K562 (cell line): ENCODE data around the gene ASPG. TPM values are rescaled to one million over a fixed set of nuclear protein-coding genes. Genes with fewer than 3 reads are reported as not detected.

ENCODE experiments used
- ATAC-seq: fragments of 200-7000 bp; cut with Tn5 transposase; 3 replicates; pipeline ENCODE4 v1.9.1; 2020; ENCODE audit warnings: moderate library complexity
- BruUV-seq: library from RNA; stranded (reverse); fragments of 400-500 nt; replicated peaks from 2 replicates; lab custom pipeline; 2021; lab: Mats Ljungman, UMichigan
- CTCF ChIA-PET: fragments of 300-600 bp; formaldehyde crosslinking; extraction: SDS; loops from one replicate; lab custom pipeline; 2021; ENCODE audit warnings: low intra/inter-chr PET ratio; lab: Yijun Ruan, JAX
- POLR2A ChIA-PET: fragments of 300-600, 350-650 bp; sonication (Branson Sonifier 250); formaldehyde crosslinking; extraction: SDS; loops from one replicate; lab custom pipeline; 2021; ENCODE audit warnings: antibody characterized with exemption, inconsistent platforms; lab: Yijun Ruan, JAX
- DNase-seq, 4 experiments: peaks; one replicate each; pipeline versions ENCODE4 v3.0.0 to v3.0.0-alpha.2; 2011 to 2018; ENCODE audit warnings: low spot score in 3 of 4, mixed read lengths in 3 of 4; ENCODE audit errors: extremely low read depth in 1 of 4
- FAIRE-seq: peaks from 2 replicates; lab custom pipeline; 2011; peaks lifted over from hg19 to GRCh38; lab: Jason Lieb, UNC
- H2AFZ ChIP-seq: 2 replicates; pipeline ENCODE4 v1.6.0; 2011; ENCODE audit warnings: low read depth, low read length, control low read depth, inconsistent platforms
- H3K27ac ChIP-seq: fragments of 200-600 bp; 3 replicates; pipeline ENCODE4 v1.8.0; 2011; ENCODE audit warnings: low read depth, mild to moderate bottlenecking, control low read depth, inconsistent platforms, low read length, moderate library complexity, mixed read lengths; ENCODE audit errors: extremely low read depth
- H3K27me3 ChIP-seq, 2 experiments: fragments of 300-600 bp in 1 of 2; 2 replicates in 1 of 2; 3 replicates in 1 of 2; pipeline versions ENCODE4 v1.6.0 to v1.8.0; 2011; ENCODE audit warnings: inconsistent platforms in 2 of 2, low read length in 2 of 2, mild to moderate bottlenecking in 1 of 2, mixed read lengths in 1 of 2, moderate library complexity in 1 of 2; ENCODE audit not compliant: control insufficient read depth in 2 of 2, insufficient read depth in 2 of 2
- H3K36me3 ChIP-seq: fragments of 300-600 bp; 3 replicates; pipeline ENCODE4 v1.8.0; 2011; ENCODE audit warnings: mild to moderate bottlenecking, low read length, inconsistent platforms; ENCODE audit not compliant: control insufficient read depth, insufficient read depth
- H3K4me1 ChIP-seq, 2 experiments: fragments of 200-600 bp in 1 of 2; replicated peaks in 1 of 2; 2 replicates in 1 of 2; 3 replicates in 1 of 2; pipeline versions ENCODE4 v1.5.1 to v1.8.0; 2011; ENCODE audit warnings: inconsistent platforms in 2 of 2, low read length in 2 of 2, mild to moderate bottlenecking in 1 of 2, mixed read lengths in 1 of 2, moderate library complexity in 1 of 2; ENCODE audit not compliant: control insufficient read depth in 2 of 2, insufficient read depth in 2 of 2
- H3K4me2 ChIP-seq: 2 replicates; pipeline ENCODE4 v1.6.1; 2011; ENCODE audit warnings: low read length, control low read depth, inconsistent platforms, mixed read lengths; ENCODE audit not compliant: insufficient read depth
- H3K4me3 ChIP-seq: fragments of 200-600 bp; sonication (generic), shearing (Covaris generic); 2 replicates; pipeline ENCODE4 v1.5.1; 2016; ENCODE audit warnings: control low read depth, inconsistent platforms
- H3K79me2 ChIP-seq: fragments of 200-600 bp; 3 replicates; pipeline ENCODE4 v1.8.0; 2011; ENCODE audit warnings: low read length, inconsistent platforms; ENCODE audit not compliant: control insufficient read depth, insufficient read depth
- H3K9ac ChIP-seq, 2 experiments: 2 replicates each; pipeline versions ENCODE4 v1.6.0 to v1.6.1; 2011; ENCODE audit warnings: low read depth in 2 of 2, low read length in 2 of 2, control low read depth in 1 of 2, inconsistent platforms in 1 of 2, mild to moderate bottlenecking in 1 of 2, mixed read lengths in 1 of 2; ENCODE audit not compliant: insufficient read depth in 1 of 2
- H3K9me1 ChIP-seq: one replicate; pipeline ENCODE4 v1.6.0; 2011; ENCODE audit warnings: inconsistent platforms, mild to moderate bottlenecking, low read length, moderate library complexity; ENCODE audit not compliant: control insufficient read depth, insufficient read depth
- H3K9me3 ChIP-seq: replicated peaks from 2 replicates; pipeline ENCODE4 v1.5.1; 2011; ENCODE audit warnings: low read depth, low read length, inconsistent platforms; ENCODE audit not compliant: control insufficient read depth, insufficient read depth
- H4K20me1 ChIP-seq: replicated peaks from 2 replicates; pipeline ENCODE4 v1.6.1; 2011; ENCODE audit warnings: low read length, inconsistent platforms, mixed read lengths; ENCODE audit not compliant: control insufficient read depth, insufficient read depth
- GMEB1 ChIP-seq: fragments of 250-450 bp; sonication (Bioruptor Pico); IDR thresholded peaks from 2 replicates; pipeline ENCODE4 v1.4.0; 2020; ENCODE audit warnings: mild to moderate bottlenecking
- IRF1 ChIP-seq: sonication (generic); formaldehyde crosslinking; IDR thresholded peaks from 2 replicates; pipeline ENCODE4 v1.8.0; 2022; ENCODE audit warnings: missing genetic modification reagents, mild to moderate bottlenecking, borderline replicate concordance
- MAFF ChIP-seq: IDR thresholded peaks from 2 replicates; pipeline ENCODE4 v1.6.1; 2012; ENCODE audit warnings: low read length, improper control_type of control experiment
- MYBL2 ChIP-seq, 2 experiments: fragments of 450-650 bp in 1 of 2; sonication (generic) in 1 of 2; formaldehyde crosslinking in 1 of 2; IDR thresholded peaks; 2 replicates each; pipeline versions ENCODE4 v1.6.1 to v1.8.1; 2017 to 2022; ENCODE audit warnings: borderline replicate concordance in 1 of 2, inconsistent platforms in 1 of 2, low read depth in 1 of 2, mild to moderate bottlenecking in 1 of 2, missing genetic modification reagents in 1 of 2, moderate library complexity in 1 of 2
- NCOA2 ChIP-seq, 2 experiments: fragments of 450-650 bp; IDR thresholded peaks; 2 replicates each; pipeline ENCODE4 v1.6.1; 2018; ENCODE audit warnings: mild to moderate bottlenecking in 2 of 2, moderate library complexity in 1 of 2; ENCODE audit not compliant: partially characterized antibody in 2 of 2
- NELFE ChIP-seq: IDR thresholded peaks from 2 replicates; pipeline ENCODE4 v1.6.1; 2011; ENCODE audit warnings: mild to moderate bottlenecking; ENCODE audit not compliant: insufficient read depth, insufficient read length
- SIRT6 ChIP-seq: IDR thresholded peaks from one replicate; pipeline ENCODE4 v1.6.1; 2012; ENCODE audit warnings: low read depth, mild to moderate bottlenecking, control low read depth, inconsistent platforms, low read length, moderate library complexity
- ZMIZ1 ChIP-seq, 2 experiments: fragments of 150-350 bp in 1 of 2; IDR thresholded peaks; 2 replicates each; pipeline ENCODE4 v1.6.1; 2012 to 2016; ENCODE audit warnings: low read depth in 2 of 2, low read length in 2 of 2, mild to moderate bottlenecking in 1 of 2, moderate library complexity in 1 of 2
- ZNF174 ChIP-seq: fragments of 250-450 bp; sonication (Bioruptor Pico); IDR thresholded peaks from 2 replicates; pipeline ENCODE4 v1.4.0; 2020; ENCODE audit warnings: mild to moderate bottlenecking
- ZNF445 ChIP-seq: fragments of 250-450 bp; sonication (Bioruptor Pico); IDR thresholded peaks from 2 replicates; pipeline ENCODE4 v1.4.0; 2020; ENCODE audit warnings: low read depth, mild to moderate bottlenecking, moderate library complexity
- ZNF507 ChIP-seq: conservative IDR thresholded peaks from 2 replicates; pipeline ENCODE4 v1.6.1; 2017; ENCODE audit warnings: missing genetic modification characterization, missing compliant biosample characterization
- ZNF586 ChIP-seq: fragments of 450-650 bp; formaldehyde crosslinking; conservative IDR thresholded peaks from 2 replicates; pipeline ENCODE4 v1.4.0; 2020; ENCODE audit warnings: mild to moderate bottlenecking, moderate library complexity
- ZNF696 ChIP-seq: fragments of 250-450 bp; sonication (Bioruptor Pico); conservative IDR thresholded peaks from 2 replicates; pipeline ENCODE4 v1.4.0; 2020; ENCODE audit warnings: mild to moderate bottlenecking, moderate library complexity
- WGBS: fragments of 100-300 bp; shearing (Covaris generic); methylation state at CpG from one replicate; pipeline ENCODE4 v1.1.6; 2016; ENCODE audit warnings: low coverage, mixed read lengths; ENCODE audit not compliant: insufficient coverage; ENCODE audit errors: missing lambda C conversion rate; 5-methylcytosine and 5-hydroxymethylcytosine counted together
- in situ Hi-C: fragments of 300-500 bp; cut with MboI; formaldehyde crosslinking; loops from 4 replicates; pipeline ENCODE4 v1.15.0; 2018; ENCODE audit warnings: inconsistent platforms, mixed read lengths
- intact Hi-C: fragments of 100-400 bp; cut with micrococcal nuclease; formaldehyde crosslinking; loops from 2 replicates; pipeline ENCODE4 v1.14.2; 2022
- polyA plus RNA-seq, 8 experiments: library from polyadenylated mRNA; depleted of rRNA in 4 of 8; stranded (reverse) in 5 of 8; unstranded in 3 of 8; fragments of >200 nt; fragmentation: Nextera tagmentation in 2 of 8; fragmentation: Illumina TruSeq in 1 of 8; extraction: Ambion mirVana in 2 of 8; extraction: Trizol in 1 of 8; gene quantifications; 2 replicates each; pipeline versions ENCODE4 v1.2.1 to v1.2.3, GENCODE V29; 2011 to 2014; ENCODE audit warnings: inconsistent platforms in 1 of 8, missing spikeins in 1 of 8
- total RNA-seq, 7 experiments: library from RNA; depleted of rRNA in 6 of 7; stranded (reverse); fragments of >200 nt in 6 of 7; fragmentation: Illumina TruSeq in 2 of 7; extraction: Trizol in 2 of 7; gene quantifications; 2 replicates each; pipeline versions ENCODE4 v1.2.1 to v1.2.3, GENCODE V29; 2011 to 2021; ENCODE audit warnings: low replicate concordance in 1 of 7

The ASPG gene
- total and polyA plus RNA-seq, 9 of the 15 experiments (the other 6 are each of a cell fraction or from before 2014, with no cell fraction given) = 0.18 TPM; not detected in 8

- no peak overlapping the region for H3K9ac ChIP-seq
- H3K79me2 ChIP-seq = no peaks in the 10 kb centered on the region
- H3K4me3 ChIP-seq = no peak overlapping the region
- intact Hi-C loops = no loop called here
- peaks cover 0 to 28% of the 10 kb centered on the region in 2 experiments; a peak in 2 of 5 replicates for H3K27me3 ChIP-seq
- POLR2A ChIA-PET = no interaction called here
- H3K4me1 ChIP-seq = peaks cover 0 to 13% of the 10 kb centered on the region in 2 experiments; a peak in 2 of 5 replicates
- no peaks in the 10 kb centered on the region for H3K9me1 ChIP-seq
- H3K27ac ChIP-seq = no peak overlapping the region
- CTCF ChIA-PET = no interaction called here
- H4K20me1 ChIP-seq = no peaks in the 10 kb centered on the region
- no peak for FAIRE-seq
- no TSS peak for BruUV-seq
- DNase-seq = no peak
- WGBS = 0% methylated on average over 4 of the region's 16 CpGs
- in situ Hi-C loops = no loop called here
- H3K4me2 ChIP-seq = no peak overlapping the region
- no peaks in the 10 kb centered on the region for H3K36me3 ChIP-seq
- no peaks in the 10 kb centered on the region for H3K9me3 ChIP-seq
- ATAC-seq = no peak
- H2AFZ ChIP-seq = no peak overlapping the region
- no peak for TF ChIP-seq ZNF174
- TF ChIP-seq SIRT6 = no peak
- TF ChIP-seq MYBL2 (IDR thresholded peaks at IDR 0.05; ENCODE audit: low read depth) = no peak
- TF ChIP-seq MYBL2 (CRISPR knock-in tag; IDR thresholded peaks at IDR 0.05; ENCODE audit: borderline replicate concordance) = no peak
- no peak for TF ChIP-seq ZNF586 (CRISPR knock-in tag)
- TF ChIP-seq MAFF = no peak
- TF ChIP-seq ZNF445 (CRISPR knock-in tag) = no peak
- TF ChIP-seq GMEB1 = no peak
- no peak for TF ChIP-seq ZNF507
- no peak for TF ChIP-seq ZMIZ1 (IDR thresholded peaks at IDR 0.05; ENCODE audit: low read depth in 2 of 2, low read length in 2 of 2)
- no peak for TF ChIP-seq NCOA2 (IDR thresholded peaks at IDR 0.05; ENCODE audit: partially characterized antibody in 2 of 2)
- TF ChIP-seq IRF1 (CRISPR knock-in tag) = no peak
- no peak for TF ChIP-seq NELFE
- TF ChIP-seq ZNF696 (CRISPR knock-in tag) = no peak
These were observed 1.4 kb downstream of the ASPG start for GRCh38 chr14:104086661-104087461.
